Measurements from ENCODE around the gene DTL.

The DTL gene

DNA sequence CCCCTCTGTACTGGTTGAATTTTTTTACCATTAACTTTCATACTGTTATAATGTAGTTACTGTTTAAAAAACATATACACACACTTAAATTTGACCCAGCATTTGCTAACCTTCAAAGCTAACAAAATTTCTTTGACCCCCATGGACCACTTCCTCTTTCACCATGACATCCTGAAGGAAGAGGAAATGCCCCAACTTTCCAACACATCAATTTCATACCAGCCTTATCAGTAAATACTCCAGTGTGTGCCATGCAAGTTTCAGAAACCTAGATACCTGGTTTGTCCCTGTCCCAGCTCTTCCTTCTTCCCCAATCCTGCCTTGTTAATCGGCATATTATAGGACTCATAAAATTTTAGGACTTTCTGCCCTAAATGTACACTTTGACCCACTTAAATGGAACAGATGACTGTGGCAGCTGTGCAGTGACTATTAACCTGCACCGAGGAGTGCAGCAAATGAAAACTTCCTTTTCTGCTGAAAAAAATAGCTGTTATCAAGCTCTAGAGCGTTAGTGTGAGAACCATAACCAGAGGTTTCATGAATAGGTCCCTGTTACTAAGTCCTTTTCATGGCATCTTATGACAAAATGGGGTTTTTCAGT lies 54.1 kb downstream of the DTL start:
- FAIRE-seq, result no peak
- no peak for DNase-seq (ENCODE audit: low spot score)

- no peak for FAIRE-seq
- DNase-seq (ENCODE audit: low spot score), result no peak
Measured at GRCh38 chr1:212091438-212092121, 56.0 kb downstream of the DTL start.

DNA sequence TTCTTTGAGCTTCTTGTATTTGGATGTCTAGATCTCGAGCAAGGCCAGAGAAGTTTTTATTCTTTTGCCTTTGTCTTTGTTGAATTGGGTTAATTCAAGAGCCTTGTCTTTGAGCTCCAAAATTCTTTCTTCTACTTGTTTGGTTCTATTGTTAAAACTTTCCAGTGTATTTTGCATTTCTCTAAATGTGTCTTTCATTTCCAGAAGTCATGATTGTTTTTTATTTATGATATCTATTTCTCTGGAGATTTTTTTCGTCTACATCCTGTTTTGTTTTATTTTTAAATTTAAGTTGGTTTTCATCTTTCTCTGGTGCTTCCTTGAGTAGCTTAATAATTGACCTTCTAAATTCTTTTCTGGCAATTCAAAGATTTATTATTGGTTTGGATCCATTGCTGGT lies 61.8 kb downstream of the DTL start:
- DNase-seq (ENCODE audit: low spot score) (no peak), FAIRE-seq (no peak)

DNA sequence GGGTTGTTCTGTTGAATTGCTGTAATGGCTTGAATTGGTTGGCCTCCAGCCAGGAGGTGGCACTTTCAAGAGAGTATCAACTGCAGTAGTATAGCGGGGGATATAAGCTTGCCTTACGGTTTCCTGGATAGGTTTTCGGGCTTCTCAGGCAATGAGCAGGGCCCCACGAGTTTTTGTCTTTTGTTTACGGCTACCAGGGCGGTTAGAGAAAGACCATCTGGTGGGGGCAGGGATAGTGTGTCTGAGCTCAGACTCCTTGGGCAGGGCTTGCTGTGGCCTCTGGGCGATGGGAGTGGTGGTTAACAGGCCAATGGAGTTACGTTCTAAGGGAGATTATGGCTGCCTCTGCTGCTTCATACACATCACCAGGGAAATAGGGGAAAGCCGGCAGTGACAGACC lies 62.8 kb downstream of the DTL start:
- DNase-seq (ENCODE audit: low spot score) (no peak), FAIRE-seq (no peak)

- FAIRE-seq (no peak), DNase-seq (ENCODE audit: low spot score) (no peak)
Measured at GRCh38 chr1:212098771-212099170, 63.2 kb downstream of the DTL start.

GRCh38 chr1:212101251-212101650 lies 65.7 kb downstream of the DTL start:
- DNase-seq (ENCODE audit: low spot score) (no peak), FAIRE-seq (no peak)

DNA sequence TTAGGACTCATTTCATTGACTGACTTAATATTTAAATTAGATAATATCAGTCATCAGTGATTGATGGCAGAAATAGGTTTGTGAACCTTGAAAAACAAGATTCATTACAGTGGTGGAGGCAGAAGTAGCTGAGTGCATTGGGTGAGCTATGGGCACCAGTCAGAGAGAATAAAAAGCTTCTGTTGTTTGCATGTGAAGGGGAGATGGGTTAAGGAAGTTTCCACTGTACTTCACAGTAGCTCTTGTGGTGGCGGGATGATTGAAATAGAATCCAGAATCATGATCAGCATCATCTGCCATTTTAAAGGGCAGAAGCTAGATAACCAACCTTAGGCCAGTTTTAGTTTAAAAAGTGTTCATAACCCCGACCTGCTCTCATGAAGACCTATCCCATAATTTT lies 66.2 kb downstream of the DTL start:
- DNase-seq (ENCODE audit: low spot score), result no peak
- no peak for FAIRE-seq

- no peak for DNase-seq (ENCODE audit: low spot score)
- FAIRE-seq, result no peak
Measured at GRCh38 chr1:212104586-212105325, 69.2 kb downstream of the DTL start.

DNA sequence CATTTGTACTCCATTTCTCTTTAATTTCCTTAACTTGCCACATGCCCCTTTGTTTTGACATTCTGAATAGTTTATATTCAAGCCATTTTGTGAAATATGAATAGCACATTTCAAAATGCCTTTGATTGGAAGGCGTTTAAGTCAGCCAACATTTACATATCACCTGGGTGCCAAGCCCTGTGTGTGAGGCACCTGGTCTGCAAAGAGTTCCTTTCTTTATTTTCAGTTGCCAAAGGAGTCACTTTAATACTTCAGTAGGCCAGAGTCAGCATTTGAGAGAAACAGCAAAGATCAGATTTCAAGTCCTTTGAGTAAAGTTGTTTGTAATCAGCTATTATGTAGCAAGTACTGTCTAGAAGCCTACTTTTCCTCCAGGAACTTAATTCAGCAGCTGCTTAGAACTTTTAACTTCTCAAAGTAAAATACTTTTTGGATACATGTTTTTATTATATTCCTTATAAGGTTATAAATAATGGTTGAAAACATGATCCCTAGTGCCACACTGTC lies 70.8 kb downstream of the DTL start:
- no peak for DNase-seq (ENCODE audit: low spot score)
- FAIRE-seq, result no peak

- no peak for DNase-seq (ENCODE audit: low spot score)
- FAIRE-seq, result no peak
Measured at GRCh38 chr1:212107481-212107880, 71.9 kb downstream of the DTL start.

- DNase-seq (ENCODE audit: low spot score), result no peak
- no peak for FAIRE-seq
Measured at GRCh38 chr1:212108187-212108586, 72.6 kb downstream of the DTL start.

GRCh38 chr1:212108981-212109380 lies 73.4 kb downstream of the DTL start:
- FAIRE-seq (no peak), DNase-seq (ENCODE audit: low spot score) (no peak)

GRCh38 chr1:212109728-212110127 lies 74.2 kb downstream of the DTL start:
- DNase-seq (ENCODE audit: low spot score) (no peak), FAIRE-seq (no peak)

GRCh38 chr1:212110617-212111016 lies 75.1 kb downstream of the DTL start:
- no peak for DNase-seq (ENCODE audit: low spot score)
- no peak for FAIRE-seq

- FAIRE-seq (no peak), DNase-seq (ENCODE audit: low spot score) (no peak)
Measured at GRCh38 chr1:212111536-212111935, 76.0 kb downstream of the DTL start.

- no peak for FAIRE-seq
- DNase-seq (ENCODE audit: low spot score), result no peak
Measured at GRCh38 chr1:212113706-212114105, 78.2 kb downstream of the DTL start.

- DNase-seq (ENCODE audit: low spot score) (no peak), FAIRE-seq (no peak)
Measured at GRCh38 chr1:212118167-212118871, 82.8 kb downstream of the DTL start.

DNA sequence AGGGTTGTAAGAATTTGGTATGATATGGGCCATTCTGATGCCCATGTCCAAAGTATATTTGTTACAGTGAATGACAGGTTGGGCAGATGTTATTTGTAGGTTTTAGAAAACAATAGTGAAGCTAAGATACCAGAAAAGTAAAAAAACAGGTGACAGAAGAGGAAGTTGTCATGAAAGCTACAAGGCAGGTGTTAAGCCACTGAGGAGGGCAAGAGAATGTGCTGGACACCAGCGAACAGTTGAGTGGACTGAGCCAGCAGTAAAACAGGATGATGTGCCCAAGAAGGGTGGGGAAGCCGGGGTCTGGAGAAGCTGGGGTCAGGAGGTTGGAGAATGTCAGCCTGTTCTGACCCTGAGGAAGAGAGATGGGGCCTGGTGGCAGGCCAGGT lies 83.3 kb downstream of the DTL start:
- no peak for DNase-seq (ENCODE audit: low spot score)
- no peak for FAIRE-seq

DNA sequence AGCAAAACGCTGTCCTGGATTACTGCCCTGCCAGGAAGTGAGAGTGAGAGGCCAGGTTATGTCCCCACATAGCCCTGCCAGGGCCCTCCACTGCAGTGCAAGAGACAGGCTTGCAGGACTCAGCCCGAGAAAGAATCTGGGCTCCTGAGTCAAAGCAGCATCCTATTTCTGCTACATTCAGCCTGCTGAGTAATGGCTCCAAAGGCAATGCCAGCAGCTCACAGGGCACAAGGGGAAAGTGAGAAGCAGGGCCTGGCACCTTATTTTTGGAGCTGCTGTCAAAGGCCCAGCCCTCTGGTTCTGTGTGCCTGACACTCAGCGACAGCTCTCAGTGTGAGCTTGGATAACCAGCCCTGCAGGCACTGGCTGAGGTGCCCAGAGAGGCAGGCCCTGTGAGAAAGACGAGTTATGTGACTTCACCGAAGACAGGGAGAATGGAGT lies 83.9 kb downstream of the DTL start:
- FAIRE-seq, result no peak

GRCh38 chr1:212119863-212120262 lies 84.3 kb downstream of the DTL start:
- FAIRE-seq, result no peak
- no peak for DNase-seq (ENCODE audit: low spot score)

More for the DNA sequence above, 83.9 kb downstream of the DTL start:
- DNase-seq (ENCODE audit: low spot score), result no peak

DNA sequence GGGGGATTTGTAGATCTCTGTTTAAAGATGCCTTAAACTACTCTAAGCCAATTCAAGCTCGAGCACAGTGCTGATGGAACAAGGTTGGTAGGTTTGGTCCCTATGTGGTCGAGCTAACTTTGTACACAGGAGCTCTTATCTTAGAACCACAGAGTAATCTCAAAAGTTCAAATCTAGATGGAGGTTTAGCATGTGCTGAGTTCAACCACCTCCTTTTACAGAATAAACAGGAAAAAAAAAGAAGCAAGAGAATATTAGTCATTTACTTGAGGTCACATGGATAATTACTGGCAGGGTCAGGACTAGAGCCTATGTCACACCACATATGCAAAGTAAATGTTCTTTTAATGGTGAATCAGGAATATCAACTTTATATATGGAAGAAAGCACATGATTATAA lies 86.2 kb downstream of the DTL start:
- no peak for DNase-seq (ENCODE audit: low spot score)

More for the DNA sequence above, 86.2 kb downstream of the DTL start:
- FAIRE-seq, result no peak

Measured in urothelium cell line (cell line).